ENCODE data around the gene SELENBP1.
A peak's percentile ranks its signal among the peaks of the same experiment; 100 is the strongest.
"Not testable (repeated sequence)": the region's sequence is repeated elsewhere in the genome, so short reads cannot be mapped to it uniquely, and the experiment has no call there.

Gene SELENBP1

DNA sequence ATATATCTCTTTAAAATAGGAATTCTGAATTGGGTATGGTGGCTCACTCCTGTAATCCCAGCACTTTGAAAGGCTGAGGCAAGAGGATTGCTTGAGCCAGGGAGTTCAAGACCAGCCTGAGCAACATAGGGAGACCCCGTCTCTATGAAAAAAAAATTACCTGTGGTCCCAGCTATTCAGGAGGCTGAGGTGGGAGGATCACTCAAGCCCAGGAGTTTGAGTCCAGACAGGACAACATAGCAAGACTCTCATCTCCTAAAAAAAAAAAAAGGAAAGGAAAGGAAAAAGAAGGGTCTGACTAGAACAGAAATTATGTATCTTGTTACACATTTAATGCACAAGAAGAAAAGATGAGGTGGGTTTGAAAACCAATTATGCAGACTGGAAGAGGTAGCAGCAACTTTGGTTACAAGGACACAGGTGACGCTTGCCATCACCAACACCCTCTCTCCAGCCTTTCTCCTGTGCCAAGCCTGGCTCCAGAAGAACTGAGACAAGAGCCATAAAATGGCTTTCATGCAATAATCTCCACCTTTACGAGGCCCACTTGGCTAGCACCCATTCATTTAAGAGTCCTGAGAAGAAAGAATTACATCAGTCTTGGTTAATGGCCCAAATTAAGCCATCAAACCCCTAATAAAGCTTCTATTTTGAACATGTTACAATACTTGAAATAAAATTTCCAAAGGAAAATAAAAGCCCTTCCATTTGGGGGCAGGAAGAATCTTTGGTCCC lies 4.8 kb upstream of the SELENBP1 start:
- no peak for DNase-seq

DNA sequence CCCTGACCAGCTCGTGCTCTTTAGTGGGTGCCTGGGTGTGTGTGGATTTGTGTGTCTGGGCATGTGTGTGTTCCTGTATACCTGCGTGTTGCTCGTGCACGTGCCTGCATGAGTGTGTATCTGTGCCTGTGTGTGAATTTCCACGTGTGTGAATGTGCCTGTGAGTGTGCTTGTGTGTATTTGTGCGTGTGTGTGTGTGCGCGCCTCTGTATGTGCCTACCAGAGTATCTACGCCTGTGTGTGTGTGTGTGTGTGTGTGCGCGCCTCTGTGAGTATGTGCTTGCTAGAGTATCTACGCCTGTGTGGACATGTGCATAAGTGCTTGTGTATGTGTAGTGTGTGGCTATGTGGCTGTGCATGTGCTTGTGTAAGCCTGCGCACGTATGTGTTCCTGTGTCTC lies 691 bp upstream of the SELENBP1 start:
- DNase-seq, result no peak

DNA sequence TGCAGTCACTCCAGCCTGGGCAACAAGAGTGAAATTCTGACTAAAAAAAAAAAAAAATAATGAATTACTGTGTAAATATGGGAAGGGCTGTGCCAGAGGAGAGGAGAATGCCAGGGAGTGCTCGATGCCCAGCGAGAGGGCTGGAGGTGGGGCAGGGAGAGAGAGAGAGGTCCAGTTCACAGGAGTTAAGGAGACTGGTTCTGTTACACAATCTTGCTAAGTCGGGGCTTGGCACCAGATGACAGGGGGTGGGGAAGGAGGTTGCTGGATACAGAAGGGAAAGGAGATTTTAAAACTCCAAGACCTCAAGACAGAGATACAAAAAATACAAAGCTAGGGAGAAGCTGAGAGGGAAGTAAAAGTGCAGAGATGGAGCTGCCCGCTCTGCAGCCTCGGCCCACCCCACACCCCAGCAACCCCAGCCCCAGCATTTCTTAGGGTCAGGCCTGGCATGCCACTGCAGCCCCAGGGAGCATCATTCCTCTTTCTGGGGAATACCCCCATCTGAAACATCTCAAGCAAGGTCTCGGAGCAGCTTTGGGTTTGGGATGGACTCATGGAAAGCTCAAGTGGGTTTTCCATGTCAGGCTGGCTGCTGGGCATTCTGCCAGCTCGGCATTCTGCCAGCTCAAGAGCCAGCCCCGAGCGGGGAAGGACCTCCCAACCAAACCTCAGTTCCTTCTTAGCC lies 991 bp downstream of the SELENBP1 start:
- peak; percentile 85 for DNase-seq

- no peak for DNase-seq
These were observed 2.1 kb downstream of the SELENBP1 start for GRCh38 chr1:151370211-151370911.

GRCh38 chr1:151369621-151370048 lies 2.9 kb downstream of the SELENBP1 start:
- no peak for DNase-seq

DNA sequence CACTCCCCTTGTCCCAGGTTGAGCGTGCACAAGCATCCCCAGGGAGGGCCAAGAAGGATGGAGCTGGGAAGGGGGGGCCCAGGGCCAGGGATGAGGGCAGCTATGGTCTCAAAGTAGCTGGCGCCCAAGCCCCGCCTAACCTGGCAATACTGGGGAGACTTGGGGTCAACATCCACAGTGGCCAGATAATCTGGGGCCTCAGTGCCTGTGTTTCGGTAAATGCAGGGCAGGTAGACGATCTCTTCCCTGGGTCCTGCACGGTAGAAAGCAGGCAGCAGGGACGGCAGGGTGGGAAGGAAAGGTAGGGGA lies 3.2 kb downstream of the SELENBP1 start:
- DNase-seq, result no peak

DNA sequence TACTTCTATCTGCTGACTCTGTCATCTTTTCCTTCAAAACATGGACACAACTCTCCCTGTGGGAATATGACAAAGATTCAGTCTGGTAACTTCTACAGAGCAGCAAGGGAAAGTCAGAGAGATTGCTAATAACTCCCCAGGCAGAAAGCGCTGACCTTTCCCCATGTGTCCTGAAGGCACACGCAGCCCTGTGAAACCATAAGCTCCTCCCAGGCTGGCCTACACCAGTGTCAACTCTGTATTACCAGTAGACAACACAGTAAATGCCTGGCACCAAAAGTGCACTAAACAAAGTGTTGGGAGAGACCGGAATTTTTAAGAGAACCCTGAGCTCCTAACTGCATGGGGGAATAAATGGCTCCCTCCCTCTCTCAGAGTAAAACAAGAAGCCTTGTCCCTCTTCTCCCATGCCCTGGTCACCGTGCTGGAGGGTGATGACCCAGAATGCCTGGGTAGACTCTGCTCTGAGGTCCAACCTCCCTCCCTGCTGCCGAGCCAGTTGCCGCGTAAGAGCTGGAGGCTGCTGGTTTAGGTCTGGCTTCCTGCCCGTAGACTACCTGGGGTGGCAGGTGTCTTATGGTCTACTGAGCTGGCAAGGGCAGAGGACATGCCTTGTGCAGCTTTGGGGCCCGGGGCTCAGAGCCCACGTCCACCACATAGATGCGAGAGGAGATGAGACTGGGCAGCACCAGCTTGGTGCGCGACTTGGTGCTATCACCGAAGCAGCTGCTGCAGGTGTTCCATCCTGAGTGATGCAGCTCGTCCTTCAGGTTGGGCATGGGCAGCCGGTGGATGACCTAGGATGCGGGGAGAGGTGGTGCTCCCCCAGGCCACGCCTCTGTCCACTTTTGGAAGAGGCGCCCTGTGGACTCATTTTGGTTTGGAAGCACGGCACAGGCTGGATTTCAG lies 3.9 kb downstream of the SELENBP1 start:
- no peak for DNase-seq

DNA sequence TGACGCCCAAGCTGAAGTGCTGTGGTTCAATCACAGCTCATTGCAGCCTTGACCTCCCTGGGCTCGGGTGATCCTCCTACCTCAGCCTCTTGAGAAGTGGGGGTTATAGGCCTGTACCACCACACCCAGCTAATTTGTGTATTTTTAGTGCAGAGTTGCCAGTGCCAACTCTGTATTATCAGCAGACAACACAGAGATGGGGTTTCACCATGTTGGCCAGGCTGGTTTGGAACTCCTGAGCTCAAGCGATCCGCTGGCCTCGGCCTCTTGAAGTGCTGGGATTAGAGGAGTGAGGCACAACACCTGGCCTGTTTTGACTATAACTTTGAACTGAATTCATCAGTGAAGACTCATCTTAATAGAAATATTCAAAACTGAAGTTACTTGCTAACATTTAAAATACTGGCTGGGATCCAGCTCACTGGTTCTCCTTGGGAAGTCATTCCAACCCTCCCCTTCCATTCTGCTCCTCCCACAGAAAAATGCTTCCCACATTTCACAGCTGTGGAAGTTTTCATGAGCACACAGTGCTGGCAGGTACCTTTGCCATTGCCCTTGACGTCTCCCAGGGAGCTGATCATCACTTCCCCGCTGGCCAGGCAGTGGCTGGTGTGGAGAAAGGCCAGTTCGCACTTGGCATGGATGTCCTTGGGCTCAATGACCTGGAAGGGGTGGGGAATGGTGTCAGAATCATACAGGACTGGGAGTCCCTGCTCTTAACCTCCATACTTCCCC lies 4.7 kb downstream of the SELENBP1 start:
- no peak for DNase-seq

GRCh38 chr1:151364996-151365395 lies 7.5 kb downstream of the SELENBP1 start:
- no peak for DNase-seq

GRCh38 chr1:151362308-151363155 lies 10.0 kb downstream of the SELENBP1 start:
- no peak for DNase-seq

GRCh38 chr1:151361883-151362282 lies 10.6 kb downstream of the SELENBP1 start:
- no peak for DNase-seq

DNA sequence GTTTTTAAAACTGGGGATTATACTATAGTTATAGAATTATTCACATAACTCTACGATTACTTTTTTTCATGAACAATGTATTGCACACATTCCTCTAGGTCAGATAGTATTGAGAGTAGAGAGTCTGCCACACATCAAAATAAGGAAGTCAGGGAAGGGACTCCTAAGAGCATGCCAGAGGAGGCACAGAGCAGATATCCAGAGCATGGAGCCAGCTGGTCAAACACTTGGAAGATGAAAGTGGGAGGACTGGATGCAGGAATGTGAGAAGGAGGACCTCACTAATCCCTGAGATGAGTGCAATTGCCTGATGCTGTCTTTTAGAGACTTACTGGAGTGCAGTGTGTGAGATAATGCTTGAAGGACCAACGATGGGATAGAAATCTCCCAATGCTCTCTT lies 15.8 kb downstream of the SELENBP1 start:
- DNase-seq, result no peak

DNA sequence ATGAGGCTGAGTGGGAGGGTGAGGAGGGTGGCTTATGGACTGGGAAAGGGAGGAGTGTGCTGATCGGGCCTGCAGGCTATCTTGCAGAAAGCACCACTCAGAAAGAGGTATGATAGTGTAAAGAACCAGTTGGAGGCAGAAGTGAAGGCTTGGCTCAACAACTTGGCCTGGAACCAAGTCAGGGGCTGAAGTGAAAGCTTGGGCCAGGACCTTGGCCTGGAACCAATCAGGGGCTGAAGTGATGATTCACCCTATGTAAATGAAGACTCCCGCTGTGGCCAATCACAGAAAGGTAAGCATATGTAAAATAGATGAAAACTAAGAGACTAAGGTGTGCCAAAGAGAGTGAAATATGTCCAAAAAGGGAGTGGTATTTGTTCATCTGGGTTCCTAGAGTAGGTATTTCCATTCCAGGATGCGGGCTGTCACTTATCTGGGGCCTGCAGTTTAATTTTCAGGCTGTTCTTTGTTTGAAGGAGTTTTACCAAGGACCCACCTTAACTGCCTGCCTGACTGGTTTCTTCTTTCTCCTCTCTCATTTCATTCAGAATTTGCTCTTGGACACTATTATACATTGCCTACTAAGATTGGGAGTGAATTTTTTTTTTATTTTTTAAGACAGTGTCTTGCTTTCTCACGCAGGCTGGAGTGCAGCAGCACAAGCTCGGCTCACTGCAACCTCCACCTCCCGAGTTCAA lies 20.3 kb downstream of the SELENBP1 start:
- no peak for DNase-seq

DNA sequence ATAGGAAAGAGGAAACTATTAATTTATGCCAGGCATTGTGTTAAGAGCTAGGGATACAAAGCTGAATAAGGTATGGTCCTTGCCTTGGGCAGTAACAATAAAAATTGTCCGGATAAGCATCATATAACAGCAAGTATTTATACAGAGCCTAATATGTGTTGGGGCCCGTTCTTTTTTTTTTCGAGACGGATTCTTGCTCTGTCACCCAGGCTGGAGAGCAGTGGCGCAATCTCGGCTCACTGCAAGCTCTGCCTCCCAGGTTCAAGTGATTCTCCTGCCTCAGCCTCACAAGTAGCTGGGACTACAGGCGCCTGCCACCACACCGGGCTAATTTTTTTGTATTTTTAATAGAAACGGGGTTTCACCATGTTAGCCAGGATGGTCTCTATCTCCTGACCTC lies 22.2 kb downstream of the SELENBP1 start:
- DNase-seq, result not testable (repeated sequence)

DNA sequence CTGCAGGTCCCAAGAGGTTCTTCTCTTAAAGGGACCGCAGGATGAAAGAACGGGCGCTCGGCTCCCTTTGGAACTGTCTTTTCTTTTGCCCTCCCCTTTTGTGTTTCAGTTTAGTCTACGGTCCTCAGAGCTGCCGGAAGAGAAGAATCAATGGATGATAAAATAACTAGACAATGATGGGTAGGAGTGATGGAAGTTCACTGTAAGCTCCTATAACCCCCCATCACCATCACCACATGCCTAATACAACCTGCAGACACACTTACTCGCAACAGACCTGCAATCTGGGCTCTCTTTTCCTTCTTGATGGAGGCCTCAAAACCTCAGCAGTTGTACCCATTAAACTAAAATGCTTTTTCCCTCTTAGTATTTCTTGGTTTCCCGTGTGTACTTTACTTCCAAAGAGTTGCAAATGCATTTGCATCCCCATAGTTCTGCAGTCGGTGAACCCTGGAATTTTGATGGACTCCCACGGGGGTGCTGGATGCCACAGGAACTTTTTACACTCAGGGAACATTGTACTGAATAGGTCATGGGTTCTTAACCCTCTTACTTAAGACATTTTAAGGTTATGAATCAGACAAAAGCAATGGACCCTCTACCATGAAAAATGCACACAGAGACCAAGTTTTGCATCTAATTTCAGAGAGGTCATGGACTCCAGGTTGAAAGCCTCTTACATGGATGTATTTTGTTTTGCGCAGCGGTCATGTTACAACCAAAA lies 24.8 kb downstream of the SELENBP1 start:
- no peak for DNase-seq

DNA sequence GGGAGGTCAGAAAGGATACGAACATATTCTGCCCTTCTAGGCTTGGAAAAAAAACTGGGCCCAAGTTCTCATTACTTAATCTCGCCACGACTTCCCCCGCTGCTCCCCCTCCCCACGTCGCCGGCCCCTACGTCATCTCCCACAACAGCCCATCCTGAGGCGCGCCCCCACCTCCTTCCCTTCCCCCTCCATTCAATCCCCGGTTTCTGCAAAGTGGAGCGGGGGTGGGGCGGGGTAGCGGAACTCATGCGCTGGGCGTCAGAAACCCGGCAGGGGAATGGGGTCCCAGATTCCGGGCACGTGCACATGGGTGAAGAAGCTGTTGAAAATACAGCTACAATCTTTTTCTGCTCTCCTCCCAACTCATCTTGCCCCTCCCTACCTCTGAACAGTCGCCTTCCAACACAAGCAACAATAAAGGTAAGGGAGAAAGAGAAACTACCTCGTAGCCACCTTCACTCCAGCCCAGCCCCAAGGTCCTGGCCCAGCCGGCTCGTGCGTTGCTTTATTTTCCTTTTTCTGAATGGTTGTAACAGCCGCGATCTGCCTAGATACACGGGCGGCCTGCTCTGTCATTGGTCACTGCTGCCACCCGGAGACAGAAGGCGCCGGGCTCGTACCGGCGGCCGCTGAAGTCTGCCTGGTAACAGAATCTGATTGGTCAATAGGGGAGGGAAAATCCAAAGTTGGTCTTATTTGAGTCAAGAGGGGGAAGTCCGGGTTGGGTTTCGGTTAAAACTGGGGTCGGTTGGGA lies 25.6 kb downstream of the SELENBP1 start, which contains the start of gene RFX5:
TSS of gene RFX5 (minus strand) at position 484 of the 754 bp plus-strand sequence. CDS start 932 bp downstream, outside the sequence.
- peak; percentile 98 for DNase-seq

DNA sequence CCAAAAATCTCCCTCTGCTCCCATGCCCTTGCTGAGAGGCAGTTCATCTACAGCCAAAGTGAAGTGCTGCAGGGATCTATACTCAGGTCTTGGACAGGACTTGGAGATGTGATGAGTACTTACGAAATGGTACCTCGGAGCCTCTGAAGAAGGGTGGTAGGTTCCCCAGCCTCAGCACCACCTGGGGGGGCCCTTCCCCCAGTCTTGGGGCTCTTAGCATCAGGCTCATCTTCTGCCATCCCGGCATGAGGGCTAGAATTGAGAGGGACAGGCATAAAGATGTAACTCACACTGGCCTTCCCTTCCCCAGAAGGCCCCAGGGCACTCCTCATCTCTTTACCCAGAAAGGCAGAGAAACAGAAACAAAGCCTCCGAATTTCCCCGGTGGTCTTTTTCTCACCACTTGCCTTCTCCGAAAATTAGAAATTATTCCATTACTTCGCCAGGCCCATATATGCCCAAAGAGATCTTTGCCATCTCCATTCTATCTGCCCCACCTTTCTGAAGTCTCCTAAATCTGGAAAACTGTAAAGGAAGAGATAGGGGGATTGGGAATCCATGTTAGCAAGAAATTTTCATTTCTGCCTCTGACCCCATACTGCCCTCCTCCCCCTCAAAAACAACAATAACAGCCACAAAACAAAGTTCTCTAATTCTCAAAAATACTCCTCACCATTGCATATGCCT lies 26.3 kb downstream of the SELENBP1 start:
- DNase-seq, result no peak

DNA sequence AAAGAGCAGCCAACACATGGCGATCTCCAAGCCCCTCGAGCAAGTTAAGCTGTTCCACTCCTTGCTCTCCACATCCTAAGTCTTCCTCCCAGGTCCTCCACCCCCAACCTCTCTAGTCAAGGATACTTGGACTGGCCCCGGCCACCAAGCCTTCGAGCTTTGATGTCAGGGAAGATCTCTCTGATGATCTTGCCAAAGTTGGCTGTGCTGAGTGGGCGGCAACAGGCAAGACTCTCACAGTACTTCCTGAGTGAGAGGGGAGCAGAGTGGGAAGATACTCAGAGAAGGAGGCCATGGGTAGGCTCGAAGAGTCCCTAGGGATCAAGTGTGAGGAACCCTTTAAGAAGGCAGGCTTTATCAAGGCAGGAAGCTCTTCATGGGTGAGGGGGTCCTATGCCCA lies 28.2 kb downstream of the SELENBP1 start:
- no peak for DNase-seq
